Measurements from ENCODE around the gene CD34.
"Not testable (repeated sequence)": the region's sequence is repeated elsewhere in the genome, so short reads cannot be mapped to it uniquely, and the experiment has no call there.

CD34 gene

GRCh38 chr1:207883104-207883651 lies 27.7 kb downstream of the CD34 start:
- Histone ChIP-seq H3K27ac (ENCODE audit: low read depth, low read length) (no peak overlapping the region), H3K36me3 (ENCODE audit: control insufficient read depth in 1 of 2, insufficient read depth in 2 of 2, low read length in 2 of 2) (no peaks in the 10 kb centered on the region), H3K23ac (ENCODE audit: low read length) (no peak overlapping the region), H3K4ac (ENCODE audit: low read depth, low read length) (no peak overlapping the region), H3K27me3 (ENCODE audit: insufficient read depth, low read length) (no peaks in the 10 kb centered on the region), H3K14ac (ENCODE audit: low read length) (no peak overlapping the region), H3K4me2 (ENCODE audit: low read length) (no peak overlapping the region), H3K79me2 (ENCODE audit: control insufficient read depth, insufficient read depth, low read length, poor library complexity) (no peaks in the 10 kb centered on the region), H2AFZ (ENCODE audit: insufficient read depth, low read length, poor library complexity) (no peak overlapping the region), H3K9me3 (ENCODE audit: insufficient read depth, low read depth, low read length) (no peaks in the 10 kb centered on the region), H2BK12ac (ENCODE audit: low read length) (no peak overlapping the region), H2AK5ac (ENCODE audit: low read length) (no peak overlapping the region), H4K12ac (ENCODE audit: low read depth, low read length) (no peak overlapping the region), H2BK5ac (ENCODE audit: low read depth, low read length, poor library complexity) (no peak overlapping the region), H3K4me3 (ENCODE audit: low read depth, low read length) (no peak overlapping the region), H4K8ac (ENCODE audit: low read depth, low read length) (no peak overlapping the region), H3K9ac (ENCODE audit: low read length) (no peak overlapping the region), H3K4me1 (ENCODE audit: control insufficient read depth in 1 of 2, insufficient read depth in 2 of 2, low read length in 2 of 2) (no peaks in the 10 kb centered on the region), H3K18ac (ENCODE audit: low read length) (no peak overlapping the region), H3K79me1 (ENCODE audit: low read length) (no peaks in the 10 kb centered on the region), H2BK120ac (ENCODE audit: insufficient read depth, low read length, poor library complexity) (no peak overlapping the region), H4K91ac (ENCODE audit: low read depth, low read length) (no peak overlapping the region)
- WGBS (ENCODE audit: extremely low coverage, insufficient coverage, insufficient read length): no CpG with 5 or more reads among the region's 5 CpGs
- DNase-seq: no peak

- H4K12ac ChIP-seq (ENCODE audit: low read depth, low read length): no peak overlapping the region
- H3K4me1 ChIP-seq (ENCODE audit: control insufficient read depth in 1 of 2, insufficient read depth in 2 of 2, low read length in 2 of 2): no peaks in the 10 kb centered on the region
- no peak for DNase-seq
- H3K14ac ChIP-seq (ENCODE audit: low read length): no peak overlapping the region
- no peak overlapping the region for H3K9ac ChIP-seq (ENCODE audit: low read length)
- no peak overlapping the region for H4K8ac ChIP-seq (ENCODE audit: low read depth, low read length)
- H2AK5ac ChIP-seq (ENCODE audit: low read length): no peak overlapping the region
- no peak overlapping the region for H2BK5ac ChIP-seq (ENCODE audit: low read depth, low read length, poor library complexity)
- H3K4me2 ChIP-seq (ENCODE audit: low read length): no peak overlapping the region
- no peaks in the 10 kb centered on the region for H3K36me3 ChIP-seq (ENCODE audit: control insufficient read depth in 1 of 2, insufficient read depth in 2 of 2, low read length in 2 of 2)
- no CpG with 5 or more reads among the region's 3 CpGs for WGBS (ENCODE audit: extremely low coverage, insufficient coverage, insufficient read length)
- no peak overlapping the region for H3K18ac ChIP-seq (ENCODE audit: low read length)
- H3K79me1 ChIP-seq (ENCODE audit: low read length): no peaks in the 10 kb centered on the region
- H2BK12ac ChIP-seq (ENCODE audit: low read length): no peak overlapping the region
- H4K91ac ChIP-seq (ENCODE audit: low read depth, low read length): no peak overlapping the region
- no peak overlapping the region for H3K23ac ChIP-seq (ENCODE audit: low read length)
- H3K9me3 ChIP-seq (ENCODE audit: insufficient read depth, low read depth, low read length): no peaks in the 10 kb centered on the region
- H2AFZ ChIP-seq (ENCODE audit: insufficient read depth, low read length, poor library complexity): no peak overlapping the region
- no peak overlapping the region for H3K27ac ChIP-seq (ENCODE audit: low read depth, low read length)
- no peaks in the 10 kb centered on the region for H3K79me2 ChIP-seq (ENCODE audit: control insufficient read depth, insufficient read depth, low read length, poor library complexity)
- H2BK120ac ChIP-seq (ENCODE audit: insufficient read depth, low read length, poor library complexity): no peak overlapping the region
- H3K4ac ChIP-seq (ENCODE audit: low read depth, low read length): no peak overlapping the region
- no peak overlapping the region for H3K4me3 ChIP-seq (ENCODE audit: low read depth, low read length)
- no peaks in the 10 kb centered on the region for H3K27me3 ChIP-seq (ENCODE audit: insufficient read depth, low read length)
Measured at GRCh38 chr1:207882692-207883091, 28.2 kb downstream of the CD34 start.

- Histone ChIP-seq H3K9ac (ENCODE audit: low read length) (no peak overlapping the region), H2AK5ac (ENCODE audit: low read length) (no peak overlapping the region), H3K4me1 (ENCODE audit: control insufficient read depth in 1 of 2, insufficient read depth in 2 of 2, low read length in 2 of 2) (no peaks in the 10 kb centered on the region), H3K18ac (ENCODE audit: low read length) (no peak overlapping the region), H3K79me2 (ENCODE audit: control insufficient read depth, insufficient read depth, low read length, poor library complexity) (no peaks in the 10 kb centered on the region), H4K91ac (ENCODE audit: low read depth, low read length) (no peak overlapping the region), H3K36me3 (ENCODE audit: control insufficient read depth in 1 of 2, insufficient read depth in 2 of 2, low read length in 2 of 2) (no peaks in the 10 kb centered on the region), H2AFZ (ENCODE audit: insufficient read depth, low read length, poor library complexity) (no peak overlapping the region), H2BK12ac (ENCODE audit: low read length) (no peak overlapping the region), H3K27ac (ENCODE audit: low read depth, low read length) (no peak overlapping the region), H3K14ac (ENCODE audit: low read length) (no peak overlapping the region), H3K4ac (ENCODE audit: low read depth, low read length) (no peak overlapping the region), H3K4me3 (ENCODE audit: low read depth, low read length) (no peak overlapping the region), H3K27me3 (ENCODE audit: insufficient read depth, low read length) (no peaks in the 10 kb centered on the region), H3K4me2 (ENCODE audit: low read length) (no peak overlapping the region), H3K9me3 (ENCODE audit: insufficient read depth, low read depth, low read length) (no peaks in the 10 kb centered on the region), H2BK120ac (ENCODE audit: insufficient read depth, low read length, poor library complexity) (no peak overlapping the region), H3K79me1 (ENCODE audit: low read length) (no peaks in the 10 kb centered on the region), H3K23ac (ENCODE audit: low read length) (no peak overlapping the region), H2BK5ac (ENCODE audit: low read depth, low read length, poor library complexity) (no peak overlapping the region), H4K12ac (ENCODE audit: low read depth, low read length) (no peak overlapping the region), H4K8ac (ENCODE audit: low read depth, low read length) (no peak overlapping the region)
- WGBS (ENCODE audit: extremely low coverage, insufficient coverage, insufficient read length): no CpG with 5 or more reads among the region's 1 CpG
- no peak for DNase-seq
Measured at GRCh38 chr1:207878939-207879338, 32.0 kb downstream of the CD34 start.

GRCh38 chr1:207877914-207878313 lies 33.0 kb downstream of the CD34 start:
- not testable (repeated sequence) for H3K4me2 ChIP-seq (ENCODE audit: low read length); H3K9me3 ChIP-seq (ENCODE audit: insufficient read depth, low read depth, low read length)

More at GRCh38 chr1:207877914-207878313, 33.0 kb downstream of the CD34 start:
- H3K36me3 ChIP-seq (ENCODE audit: control insufficient read depth in 1 of 2, insufficient read depth in 2 of 2, low read length in 2 of 2); H3K79me2 ChIP-seq (ENCODE audit: control insufficient read depth, insufficient read depth, low read length, poor library complexity); H3K27ac ChIP-seq (ENCODE audit: low read depth, low read length); H4K8ac ChIP-seq (ENCODE audit: low read depth, low read length); H2BK120ac ChIP-seq (ENCODE audit: insufficient read depth, low read length, poor library complexity); H2AFZ ChIP-seq (ENCODE audit: insufficient read depth, low read length, poor library complexity); H3K79me1 ChIP-seq (ENCODE audit: low read length); H4K91ac ChIP-seq (ENCODE audit: low read depth, low read length); H2AK5ac ChIP-seq (ENCODE audit: low read length); H2BK12ac ChIP-seq (ENCODE audit: low read length); H3K23ac ChIP-seq (ENCODE audit: low read length); H3K14ac ChIP-seq (ENCODE audit: low read length); H3K18ac ChIP-seq (ENCODE audit: low read length); H4K12ac ChIP-seq (ENCODE audit: low read depth, low read length); H3K4ac ChIP-seq (ENCODE audit: low read depth, low read length); H3K4me1 ChIP-seq (ENCODE audit: control insufficient read depth in 1 of 2, insufficient read depth in 2 of 2, low read length in 2 of 2); H3K27me3 ChIP-seq (ENCODE audit: insufficient read depth, low read length); H2BK5ac ChIP-seq (ENCODE audit: low read depth, low read length, poor library complexity); H3K9ac ChIP-seq (ENCODE audit: low read length); DNase-seq; H3K4me3 ChIP-seq (ENCODE audit: low read depth, low read length): not testable (repeated sequence)
- WGBS (ENCODE audit: extremely low coverage, insufficient coverage, insufficient read length): no CpG with 5 or more reads among the region's 5 CpGs

All from trophoblast cell (in vitro differentiated cells and primary cell).